ENCODE data around the gene SPTB.

Gene SPTB

GRCh38 chr14:64771161-64771560 is 108.5 kb downstream of the SPTB start:
- Histone ChIP-seq H3K27ac (ENCODE audit: low read length) (no peak overlapping the region), H3K79me2 (ENCODE audit: low read length) (no peaks in the 10 kb centered on the region), H2AFZ (ENCODE audit: low read length) (no peak overlapping the region), H3K27me3 (replicated peaks; ENCODE audit: insufficient read depth, low read length) (no peaks in the 10 kb centered on the region), H3K4me2 (ENCODE audit: low read depth, low read length) (no peak overlapping the region), H3K9ac (ENCODE audit: low read length) (no peak overlapping the region), H4K20me1 (ENCODE audit: insufficient read depth, low read length) (no peaks in the 10 kb centered on the region), H3K4me3 (ENCODE audit: low read length) (no peak overlapping the region), H3K36me3 (replicated peaks; ENCODE audit: insufficient read depth, low read length) (no peaks in the 10 kb centered on the region), H3K4me1 (ENCODE audit: low read length) (no peaks in the 10 kb centered on the region), H3F3A (ENCODE audit: insufficient read depth, low read length) (no peaks in the 10 kb centered on the region), H3K9me2 (replicated peaks; ENCODE audit: insufficient read depth, low read length) (no peaks in the 10 kb centered on the region), H3K9me3 (replicated peaks; ENCODE audit: insufficient read depth, low read length) (no peaks in the 10 kb centered on the region)
- DNase-seq, result no peak
- TF ChIP-seq CTCF (IDR thresholded peaks at IDR 0.05; ENCODE audit: low read length) (no peak), EZH2 (optimal IDR thresholded peaks at IDR 0.05; ENCODE audit: low read depth, low read length) (no peak), EZH2phosphoT487 (IDR thresholded peaks at IDR 0.05; ENCODE audit: low read length) (no peak)

GRCh38 chr14:64770751-64771150 is 109.0 kb downstream of the SPTB start:
- H3K4me1 ChIP-seq (ENCODE audit: low read length), result no peaks in the 10 kb centered on the region
- H3K4me3 ChIP-seq (ENCODE audit: low read length), result no peak overlapping the region
- H3F3A ChIP-seq (ENCODE audit: insufficient read depth, low read length), result no peaks in the 10 kb centered on the region
- H3K9me3 ChIP-seq (replicated peaks; ENCODE audit: insufficient read depth, low read length), result no peaks in the 10 kb centered on the region
- H4K20me1 ChIP-seq (ENCODE audit: insufficient read depth, low read length), result no peaks in the 10 kb centered on the region
- TF ChIP-seq EZH2 (optimal IDR thresholded peaks at IDR 0.05; ENCODE audit: low read depth, low read length) (no peak), CTCF (IDR thresholded peaks at IDR 0.05; ENCODE audit: low read length) (no peak), EZH2phosphoT487 (IDR thresholded peaks at IDR 0.05; ENCODE audit: low read length) (no peak)
- no peak overlapping the region for H2AFZ ChIP-seq (ENCODE audit: low read length)
- DNase-seq, result no peak
- no peaks in the 10 kb centered on the region for H3K9me2 ChIP-seq (replicated peaks; ENCODE audit: insufficient read depth, low read length)
- no peaks in the 10 kb centered on the region for H3K36me3 ChIP-seq (replicated peaks; ENCODE audit: insufficient read depth, low read length)
- no peak overlapping the region for H3K27ac ChIP-seq (ENCODE audit: low read length)
- no peak overlapping the region for H3K4me2 ChIP-seq (ENCODE audit: low read depth, low read length)
- H3K27me3 ChIP-seq (replicated peaks; ENCODE audit: insufficient read depth, low read length), result no peaks in the 10 kb centered on the region
- H3K9ac ChIP-seq (ENCODE audit: low read length), result no peak overlapping the region
- H3K79me2 ChIP-seq (ENCODE audit: low read length), result no peaks in the 10 kb centered on the region

- Histone ChIP-seq H3K27ac (ENCODE audit: low read length) (no peak overlapping the region), H3K9me2 (replicated peaks; ENCODE audit: insufficient read depth, low read length) (no peaks in the 10 kb centered on the region), H3K4me1 (ENCODE audit: low read length) (no peaks in the 10 kb centered on the region), H3F3A (ENCODE audit: insufficient read depth, low read length) (no peaks in the 10 kb centered on the region), H3K9ac (ENCODE audit: low read length) (no peak overlapping the region), H4K20me1 (ENCODE audit: insufficient read depth, low read length) (no peaks in the 10 kb centered on the region), H3K4me3 (ENCODE audit: low read length) (no peak overlapping the region), H3K79me2 (ENCODE audit: low read length) (no peaks in the 10 kb centered on the region), H3K36me3 (replicated peaks; ENCODE audit: insufficient read depth, low read length) (no peaks in the 10 kb centered on the region), H3K27me3 (replicated peaks; ENCODE audit: insufficient read depth, low read length) (no peaks in the 10 kb centered on the region), H2AFZ (ENCODE audit: low read length) (no peak overlapping the region), H3K9me3 (replicated peaks; ENCODE audit: insufficient read depth, low read length) (no peaks in the 10 kb centered on the region), H3K4me2 (ENCODE audit: low read depth, low read length) (no peak overlapping the region)
- DNase-seq, result no peak
- TF ChIP-seq EZH2phosphoT487 (IDR thresholded peaks at IDR 0.05; ENCODE audit: low read length) (no peak), EZH2 (optimal IDR thresholded peaks at IDR 0.05; ENCODE audit: low read depth, low read length) (no peak), CTCF (IDR thresholded peaks at IDR 0.05; ENCODE audit: low read length) (no peak)
Measured at GRCh38 chr14:64769096-64770020, 110.3 kb downstream of the SPTB start.
